ENCODE results near the gene LRMDA.

The LRMDA gene

GRCh38 chr10:76397181-76398042 lies 966.0 kb downstream of the LRMDA start:
- no peak for DNase-seq

DNA sequence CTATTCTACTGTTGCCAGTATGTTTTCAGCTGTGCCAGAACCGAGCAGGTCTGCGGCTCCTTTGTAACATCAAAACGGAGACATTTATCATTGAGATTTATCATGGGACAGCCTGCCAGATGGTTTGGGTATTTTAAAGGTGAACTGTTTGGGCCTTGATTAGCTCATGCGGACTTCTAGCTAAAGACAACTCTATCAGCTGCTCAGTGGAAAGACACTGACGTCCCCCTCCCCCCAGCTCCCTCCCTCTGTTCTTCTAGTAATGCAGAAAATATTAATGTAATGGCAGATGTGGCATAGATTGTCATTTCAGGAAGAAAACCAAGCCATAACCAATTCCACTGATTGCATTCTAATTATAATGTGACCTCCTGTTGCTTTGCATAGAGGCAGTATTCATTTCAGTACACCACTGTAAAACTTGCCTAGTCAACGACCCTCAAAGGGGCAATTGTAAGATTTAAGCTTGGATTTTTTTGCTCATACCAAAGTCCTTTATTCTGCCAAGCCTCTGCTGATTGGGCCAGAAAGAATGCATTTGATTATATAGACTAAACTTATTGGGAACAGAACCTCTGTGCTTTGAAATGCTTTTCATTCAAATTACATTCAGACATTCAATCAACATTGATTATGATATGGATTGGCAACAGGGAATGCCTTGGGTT lies 966.8 kb downstream of the LRMDA start:
- no peak for DNase-seq

GRCh38 chr10:76399226-76399625 lies 967.8 kb downstream of the LRMDA start:
- DNase-seq: no peak

DNA sequence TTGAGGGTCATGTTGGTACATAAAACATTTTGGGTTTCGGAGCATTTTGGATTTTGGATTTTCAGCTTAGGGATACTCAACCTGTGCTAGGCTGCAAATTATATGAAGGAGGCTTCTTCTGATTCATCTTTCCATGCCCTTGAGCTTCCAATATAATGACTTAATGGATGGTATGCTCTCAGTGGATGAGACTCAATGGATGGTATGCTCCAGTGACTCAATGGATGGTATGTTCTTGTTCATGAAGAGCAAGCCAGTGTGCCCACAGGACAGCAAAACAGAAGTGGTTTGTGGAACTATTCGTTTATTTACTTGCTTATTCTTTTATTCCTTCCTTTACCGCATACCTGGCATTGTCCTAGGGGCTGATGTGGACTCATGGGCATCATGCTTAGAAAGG lies 969.6 kb downstream of the LRMDA start:
- no peak for DNase-seq

DNA sequence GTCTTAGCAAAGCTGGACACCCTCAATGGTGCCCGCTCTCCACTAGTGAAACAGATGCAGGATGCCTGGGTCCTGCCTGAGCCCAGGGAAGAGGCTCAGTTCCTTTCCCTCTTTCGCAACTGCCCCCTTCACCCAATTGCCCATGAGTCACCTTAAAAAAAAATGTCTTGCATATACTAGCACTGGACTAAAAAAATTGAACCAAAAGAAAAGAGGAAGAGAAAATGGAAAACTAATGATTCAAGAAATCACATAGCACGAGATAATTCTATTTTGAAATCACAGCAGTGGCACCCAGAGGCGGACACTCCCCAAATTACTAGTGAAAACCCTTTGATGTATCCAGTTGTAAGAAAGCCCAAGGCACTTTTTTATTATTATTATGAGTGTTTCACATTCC lies 972.5 kb downstream of the LRMDA start:
- no peak for DNase-seq

GRCh38 chr10:76404531-76404930 lies 973.1 kb downstream of the LRMDA start:
- DNase-seq: no peak

DNA sequence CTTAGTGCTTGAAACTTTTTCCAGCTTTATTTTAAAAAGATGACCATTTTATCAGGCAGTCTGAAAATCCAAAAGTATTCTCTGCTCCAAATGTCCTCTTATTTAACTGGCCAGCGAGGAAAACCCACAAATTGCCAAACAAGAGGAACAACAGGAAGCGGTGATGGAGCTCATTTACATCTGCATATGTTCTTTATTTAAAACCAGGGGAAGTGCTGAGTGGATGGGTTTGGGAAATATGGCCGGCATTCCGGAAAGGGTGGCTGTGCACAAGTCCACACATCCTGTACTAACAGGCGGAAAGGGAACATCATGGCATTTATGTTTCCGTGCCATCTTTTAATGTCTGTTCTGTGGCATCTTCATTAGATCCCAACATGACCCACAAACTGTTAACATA lies 974.5 kb downstream of the LRMDA start:
- DNase-seq: no peak

- no peak for DNase-seq
Observed at GRCh38 chr10:76408646-76409045, 977.2 kb downstream of the LRMDA start.

DNA sequence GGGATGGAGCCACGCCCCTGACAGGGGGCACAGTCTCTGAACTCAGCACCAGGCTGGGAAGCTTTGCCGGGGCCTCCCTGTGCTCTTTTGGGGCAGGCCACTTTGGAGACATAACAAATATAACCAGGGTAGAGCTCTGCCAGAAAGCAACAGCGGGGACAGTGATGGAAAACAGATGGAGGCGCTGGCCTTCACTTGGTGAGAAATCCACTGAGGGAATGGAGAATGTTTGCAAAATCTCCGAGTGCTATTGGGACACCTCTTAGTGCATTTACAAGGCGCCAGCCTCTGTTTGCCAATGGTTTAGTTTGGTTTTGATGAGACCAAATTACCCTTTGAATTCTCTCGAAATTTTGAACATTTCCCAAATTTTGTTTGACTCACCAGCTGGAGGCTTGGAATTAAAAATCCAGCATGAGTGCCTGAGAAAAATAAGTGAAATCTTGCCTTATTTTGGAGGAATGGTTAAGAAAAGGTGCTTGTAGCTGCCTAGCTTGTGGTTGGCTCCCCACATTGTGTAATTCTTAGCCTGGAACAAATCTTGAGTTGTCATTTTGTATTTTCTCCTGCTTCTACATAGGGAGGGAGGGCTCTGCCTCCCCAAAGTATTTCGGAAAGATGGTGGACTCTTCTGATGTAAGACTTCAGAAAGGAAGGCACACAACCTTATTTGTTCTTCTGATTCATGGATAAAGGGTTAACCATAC lies 980.5 kb downstream of the LRMDA start:
- DNase-seq: no peak

- DNase-seq: no peak
Observed at GRCh38 chr10:76415554-76415953, 984.1 kb downstream of the LRMDA start.

DNA sequence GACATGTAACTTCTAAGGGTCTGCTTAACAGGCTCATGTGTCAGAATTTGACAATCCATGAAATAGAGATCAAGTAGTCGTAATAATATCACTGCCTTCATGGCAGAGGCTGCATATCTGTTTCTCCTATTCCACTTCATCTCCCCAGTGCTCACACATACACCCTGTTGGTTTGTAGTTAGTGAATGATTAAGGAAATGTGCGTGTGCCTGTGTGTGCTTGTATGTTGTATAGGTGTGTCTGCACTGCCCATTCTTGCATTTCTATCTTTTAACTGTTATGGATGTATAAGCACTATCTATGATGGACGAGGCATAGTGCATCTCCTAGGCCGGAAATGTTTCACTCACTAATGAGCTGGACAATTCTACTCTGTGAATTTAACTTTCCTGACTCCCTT lies 985.2 kb downstream of the LRMDA start:
- DNase-seq: no peak

GRCh38 chr10:76420725-76421124 lies 989.3 kb downstream of the LRMDA start:
- DNase-seq: no peak

GRCh38 chr10:76422769-76423168 lies 991.3 kb downstream of the LRMDA start:
- no peak for DNase-seq

DNA sequence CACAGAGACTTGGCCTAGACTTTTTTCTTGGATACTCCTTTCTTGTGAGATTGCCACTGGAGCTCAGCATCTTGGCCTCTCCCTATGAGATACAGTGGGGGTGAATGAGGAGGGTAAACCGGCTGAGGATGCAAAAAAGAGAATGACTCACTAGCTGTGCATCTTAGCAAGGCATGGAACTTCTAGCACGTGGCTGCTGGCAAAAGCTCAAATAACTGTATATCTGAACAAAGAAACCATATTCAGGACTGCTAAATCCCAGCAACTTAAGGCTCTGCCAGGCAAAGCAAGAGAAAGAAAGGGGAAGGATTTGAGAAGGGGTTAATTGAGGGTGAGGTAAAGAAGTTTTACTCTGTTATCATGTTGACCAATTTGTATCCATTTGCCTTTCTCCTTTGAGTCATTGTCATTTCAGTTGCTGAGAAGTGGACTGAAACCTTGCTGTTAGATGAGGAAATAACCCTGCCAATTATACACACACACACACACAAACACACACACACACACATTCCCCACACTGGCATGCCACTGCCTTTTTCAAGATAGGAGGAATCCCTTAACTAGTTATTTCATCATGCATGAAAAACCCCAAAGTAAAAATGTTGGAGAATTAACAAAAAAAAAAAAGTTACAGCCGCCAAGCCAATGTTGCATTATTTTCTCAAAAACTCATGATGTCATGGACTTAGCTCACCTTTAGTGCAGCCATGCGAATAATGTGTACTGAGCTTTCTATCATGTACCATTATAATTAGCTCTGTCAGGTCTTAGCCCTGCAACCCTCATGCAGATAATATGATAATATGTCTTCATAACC lies 997.3 kb downstream of the LRMDA start:
- no peak for DNase-seq

DNA sequence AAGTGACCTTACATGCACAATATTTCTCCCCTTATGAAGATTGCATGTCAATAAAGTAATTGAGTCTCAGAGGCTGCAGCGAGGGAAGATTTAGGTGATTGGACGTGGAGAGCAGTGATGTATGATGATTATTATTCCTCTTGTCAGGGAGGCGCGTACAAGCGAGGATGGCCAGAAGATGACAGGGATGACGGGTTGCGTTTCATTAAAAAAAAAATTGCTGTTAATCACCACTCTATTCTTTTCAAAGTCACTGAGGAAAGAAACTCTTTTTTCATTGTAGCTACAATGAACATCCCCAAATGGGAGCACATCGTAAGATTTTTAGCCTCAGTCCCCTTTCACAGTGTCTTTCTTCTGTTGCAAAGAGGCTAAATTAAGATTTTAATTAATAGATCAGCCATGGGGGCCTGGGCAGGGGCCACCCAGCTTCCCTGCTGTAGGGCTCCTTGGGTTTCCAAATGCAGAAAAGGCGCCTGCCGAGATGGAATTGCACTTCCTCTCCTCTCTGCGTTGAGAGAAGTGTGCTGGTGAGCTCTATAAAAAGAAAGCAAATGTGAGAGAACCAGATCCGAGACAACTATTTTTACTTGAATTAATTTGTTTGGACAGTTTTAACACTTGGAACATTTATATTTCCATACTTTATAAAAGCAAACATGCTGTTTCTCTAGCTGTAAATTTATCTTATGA lies 998.1 kb downstream of the LRMDA start:
- no peak for DNase-seq

- no peak for DNase-seq
Observed at GRCh38 chr10:76430061-76430645, 998.7 kb downstream of the LRMDA start.

DNA sequence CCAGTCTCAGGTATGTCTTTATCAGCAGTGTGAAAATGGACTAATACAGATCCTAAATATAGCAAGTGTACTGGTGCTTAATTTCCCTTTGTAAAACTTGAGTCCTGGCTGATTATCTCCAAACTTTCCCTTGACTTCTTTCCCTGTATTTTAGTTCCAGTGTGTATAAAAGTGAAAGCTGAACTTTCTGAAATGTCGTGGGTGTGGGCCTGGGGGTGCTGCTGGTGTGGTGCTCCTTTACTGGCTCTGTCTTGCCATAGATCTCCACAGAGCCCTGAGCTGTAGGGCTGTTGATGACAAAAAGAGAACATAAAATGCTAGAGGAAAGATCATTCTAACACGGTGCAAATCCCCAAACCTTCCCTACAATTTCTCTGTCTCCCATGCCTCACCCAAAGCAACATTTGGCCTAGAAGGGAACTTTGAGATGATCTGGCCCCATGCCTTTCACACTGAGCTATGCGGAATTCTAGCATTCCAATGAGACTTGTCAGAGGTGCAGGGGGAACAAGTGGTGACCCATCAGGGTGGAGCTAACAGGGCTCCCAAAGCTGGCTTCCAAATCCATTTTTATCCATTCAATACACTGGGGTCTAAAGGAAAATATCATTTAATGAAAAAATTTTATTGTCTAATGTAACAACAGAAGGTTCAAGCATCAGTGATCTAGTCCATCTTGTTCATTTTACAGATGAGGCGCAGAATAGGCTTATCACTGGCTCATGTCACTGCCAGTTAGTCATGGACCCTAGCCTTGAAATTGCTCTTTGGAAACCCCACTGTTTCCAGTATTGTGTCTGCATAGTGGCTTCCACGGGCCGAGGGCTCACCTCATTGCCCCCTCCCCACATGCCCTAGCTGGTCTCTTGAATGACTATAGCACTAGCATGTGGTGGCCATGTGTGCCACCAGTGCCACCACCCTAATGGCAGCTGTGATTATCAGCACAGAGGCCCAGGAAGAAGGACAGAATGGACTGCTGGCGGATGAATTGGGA lies 1000.9 kb downstream of the LRMDA start:
- no peak for DNase-seq

DNA sequence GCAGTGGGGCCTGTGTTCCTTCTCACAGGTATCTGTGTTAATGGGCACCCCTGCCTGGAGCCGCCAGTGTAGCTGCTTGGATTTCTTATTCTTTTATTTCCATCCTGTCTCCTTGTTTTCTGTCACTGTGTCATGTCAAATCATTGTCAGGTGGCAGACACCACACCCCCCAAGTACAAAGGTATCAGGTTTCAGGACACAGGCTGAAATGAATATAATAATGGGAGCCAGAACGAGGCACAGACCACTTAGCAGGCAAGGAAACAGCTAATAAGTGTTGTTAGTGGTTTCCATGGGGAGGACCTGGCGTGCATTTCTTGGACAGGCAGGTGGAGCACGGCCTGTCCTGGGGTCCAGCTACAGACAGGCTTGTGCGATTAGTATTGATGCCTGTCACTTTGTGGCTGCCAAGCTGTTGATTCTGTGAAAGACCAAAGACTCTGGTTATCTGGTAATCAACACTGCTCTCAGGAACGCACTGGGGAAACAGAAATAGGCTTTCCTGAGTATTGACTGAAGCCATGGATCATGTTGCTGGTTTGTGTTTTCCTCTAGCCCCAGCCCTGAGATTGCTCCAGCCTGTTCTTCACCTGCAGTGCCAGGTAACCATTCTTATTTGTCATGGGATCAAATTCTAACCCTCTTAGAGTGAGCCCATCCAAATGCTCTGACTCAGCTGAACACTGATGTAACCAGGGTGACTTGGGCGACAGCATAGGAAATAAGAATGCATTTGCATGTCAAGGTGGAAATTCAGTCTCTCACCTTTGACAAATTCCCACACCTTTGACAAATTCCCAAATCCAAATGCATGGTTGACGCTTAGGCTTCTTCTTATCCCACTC lies 1002.0 kb downstream of the LRMDA start:
- no peak for DNase-seq

- DNase-seq: no peak
Observed at GRCh38 chr10:76435157-76435556, 1003.7 kb downstream of the LRMDA start.

- no peak for DNase-seq
Observed at GRCh38 chr10:76436401-76436811, 1005.0 kb downstream of the LRMDA start.

All from activated CD8-positive, alpha-beta memory T cell treated with anti-CD3 and anti-CD28 coated beads for 24 hours (primary cell).